Measurements from ENCODE around the gene C6orf62. TPM values are rescaled to one million over a fixed set of nuclear protein-coding genes. Genes with fewer than 3 reads are reported as not detected.
"Not testable (repeated sequence)": the region's sequence is repeated elsewhere in the genome, so short reads cannot be mapped to it uniquely, and the experiment has no call there.

C6orf62 gene
- total RNA-seq, 1 donor from 2014 or later: 45.2 TPM

GRCh38 chr6:24761193-24761835 is 42.4 kb upstream of the C6orf62 start:
- no peak for DNase-seq (ENCODE audit: low read depth)
- H3K4me3 ChIP-seq (ENCODE audit: low read depth, low read length): no peak overlapping the region
- TF ChIP-seq, protein P1, sequence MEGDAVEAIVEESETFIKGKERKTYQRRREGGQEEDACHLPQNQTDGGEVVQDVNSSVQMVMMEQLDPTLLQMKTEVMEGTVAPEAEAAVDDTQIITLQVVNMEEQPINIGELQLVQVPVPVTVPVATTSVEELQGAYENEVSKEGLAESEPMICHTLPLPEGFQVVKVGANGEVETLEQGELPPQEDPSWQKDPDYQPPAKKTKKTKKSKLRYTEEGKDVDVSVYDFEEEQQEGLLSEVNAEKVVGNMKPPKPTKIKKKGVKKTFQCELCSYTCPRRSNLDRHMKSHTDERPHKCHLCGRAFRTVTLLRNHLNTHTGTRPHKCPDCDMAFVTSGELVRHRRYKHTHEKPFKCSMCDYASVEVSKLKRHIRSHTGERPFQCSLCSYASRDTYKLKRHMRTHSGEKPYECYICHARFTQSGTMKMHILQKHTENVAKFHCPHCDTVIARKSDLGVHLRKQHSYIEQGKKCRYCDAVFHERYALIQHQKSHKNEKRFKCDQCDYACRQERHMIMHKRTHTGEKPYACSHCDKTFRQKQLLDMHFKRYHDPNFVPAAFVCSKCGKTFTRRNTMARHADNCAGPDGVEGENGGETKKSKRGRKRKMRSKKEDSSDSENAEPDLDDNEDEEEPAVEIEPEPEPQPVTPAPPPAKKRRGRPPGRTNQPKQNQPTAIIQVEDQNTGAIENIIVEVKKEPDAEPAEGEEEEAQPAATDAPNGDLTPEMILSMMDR (conservative IDR thresholded peaks at IDR 0.05; ENCODE audit: low read depth, low read length): no peak

- no peak overlapping the region for H3K4me3 ChIP-seq (ENCODE audit: low read depth, low read length)
- DNase-seq (ENCODE audit: low read depth): no peak
- TF ChIP-seq, protein P1 (conservative IDR thresholded peaks at IDR 0.05; ENCODE audit: low read depth, low read length): no peak
These were observed 41.3 kb upstream of the C6orf62 start for GRCh38 chr6:24760210-24760609.

DNA sequence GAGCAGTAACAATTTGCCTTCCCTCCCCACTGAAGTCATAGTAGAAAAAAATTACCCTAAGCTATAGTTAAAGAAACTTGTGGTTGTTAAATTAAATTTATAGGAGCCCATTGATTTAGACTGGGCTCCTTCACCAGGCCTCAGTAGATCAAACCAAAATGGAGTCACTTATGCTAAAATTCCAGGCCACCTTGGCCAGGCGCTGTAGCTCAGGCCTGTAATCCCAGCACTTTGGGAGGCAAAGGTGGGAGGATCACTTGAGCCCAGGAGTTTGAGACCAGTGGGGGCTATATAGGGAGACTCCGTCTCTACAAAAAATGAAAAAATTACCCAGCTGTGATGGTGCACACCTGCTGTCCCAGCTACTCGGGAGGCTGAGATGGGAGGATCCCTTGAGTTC is 40.8 kb upstream of the C6orf62 start:
- TF ChIP-seq, protein P1 (conservative IDR thresholded peaks at IDR 0.05; ENCODE audit: low read depth, low read length): no peak
- no peak overlapping the region for H3K4me3 ChIP-seq (ENCODE audit: low read depth, low read length)
- DNase-seq (ENCODE audit: low read depth): no peak

- DNase-seq (ENCODE audit: low read depth): no peak
- TF ChIP-seq, protein P1 (conservative IDR thresholded peaks at IDR 0.05; ENCODE audit: low read depth, low read length): no peak
- H3K4me3 ChIP-seq (ENCODE audit: low read depth, low read length): no peak overlapping the region
These were observed 38.7 kb upstream of the C6orf62 start for GRCh38 chr6:24757611-24758010.

- TF ChIP-seq, protein P1 (conservative IDR thresholded peaks at IDR 0.05; ENCODE audit: low read depth, low read length): no peak
- DNase-seq (ENCODE audit: low read depth): no peak
- no peak overlapping the region for H3K4me3 ChIP-seq (ENCODE audit: low read depth, low read length)
These were observed 36.3 kb upstream of the C6orf62 start for GRCh38 chr6:24755279-24755678.

GRCh38 chr6:24754378-24754777 is 35.4 kb upstream of the C6orf62 start:
- DNase-seq (ENCODE audit: low read depth); H3K4me3 ChIP-seq (ENCODE audit: low read depth, low read length): not testable (repeated sequence)

GRCh38 chr6:24753545-24753944 is 34.6 kb upstream of the C6orf62 start:
- no peak overlapping the region for H3K4me3 ChIP-seq (ENCODE audit: low read depth, low read length)
- DNase-seq (ENCODE audit: low read depth): no peak
- TF ChIP-seq, protein P1 (conservative IDR thresholded peaks at IDR 0.05; ENCODE audit: low read depth, low read length): no peak
